A375 (cell line): ENCODE measurements around the gene ALKBH6. TPM values are rescaled to one million over a fixed set of nuclear protein-coding genes. Genes with fewer than 3 reads are reported as not detected.

Source experiments
- total RNA-seq: library from RNA; depleted of rRNA; stranded (reverse); fragments of >200 nt; shearing (Covaris generic); gene quantifications from 2 replicates; pipeline ENCODE4 v1.2.3, GENCODE V29; 2014; rRNA removed

Gene ALKBH6
- 26.7 and 54.3 TPM in 2 replicates for total RNA-seq

GRCh38 chr19:36014012-36014924 lies at the start of gene ALKBH6:
Gene ALKBH6 (minus strand): TSS chr19:36014213. CDS start chr19:36013397, 816 bp downstream.

DNA sequence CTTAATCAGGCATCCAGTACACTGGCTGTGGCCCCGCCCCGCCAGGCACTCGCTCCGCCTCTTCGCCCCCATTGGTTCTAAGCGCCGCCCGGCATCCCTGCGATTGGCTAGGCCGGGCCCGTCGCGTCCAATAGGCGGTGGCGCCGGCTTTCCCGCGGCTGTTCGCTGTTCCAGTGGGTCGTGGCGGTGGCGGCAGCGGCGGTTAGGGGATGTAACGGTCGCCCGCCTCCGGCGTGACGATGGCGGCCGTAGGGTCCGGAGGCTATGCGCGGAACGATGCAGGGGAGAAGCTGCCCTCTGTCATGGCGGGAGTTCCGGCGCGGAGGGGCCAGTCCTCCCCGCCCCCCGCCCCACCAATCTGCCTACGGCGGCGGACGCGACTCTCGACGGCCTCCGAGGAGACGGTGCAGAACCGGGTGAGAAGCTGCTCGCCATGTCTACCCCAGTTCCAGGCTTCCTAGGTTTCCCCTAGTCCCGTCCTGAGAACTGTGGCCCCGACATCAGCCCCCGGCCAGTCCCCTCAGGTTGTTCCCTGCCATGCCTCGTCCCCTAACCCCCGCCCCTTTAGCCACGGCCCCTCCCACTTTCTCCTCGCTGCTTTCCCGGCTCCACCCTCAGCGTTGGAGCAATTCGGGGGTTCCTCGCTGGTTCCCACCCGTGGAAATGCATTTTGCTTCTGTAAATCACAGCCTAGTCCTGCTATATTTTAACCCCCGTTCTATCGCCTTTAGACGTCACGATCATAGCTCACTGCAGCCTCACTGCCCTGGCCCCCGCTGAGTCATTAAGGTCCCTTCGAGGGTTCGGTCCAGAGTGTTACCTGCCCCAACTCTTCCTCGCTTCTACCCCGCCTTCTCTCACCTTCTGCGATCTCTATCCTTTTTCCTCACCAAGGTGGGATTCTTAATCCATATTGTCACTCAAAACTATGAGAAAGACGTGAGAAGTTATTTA lies 41.0 kb upstream of the ALKBH6 start, which contains the start of gene WDR62:
WDR62 (plus strand) TSS at position 165 of the 954 bp plus-strand sequence; CDS start at position 240, 75 bp downstream.

GRCh38 chr19:36054119-36054732 lies 40.2 kb upstream of the ALKBH6 start, which contains the start of gene THAP8:
Gene THAP8 (minus strand): TSS chr19:36054285. CDS start chr19:36054217, 68 bp downstream.

DNA sequence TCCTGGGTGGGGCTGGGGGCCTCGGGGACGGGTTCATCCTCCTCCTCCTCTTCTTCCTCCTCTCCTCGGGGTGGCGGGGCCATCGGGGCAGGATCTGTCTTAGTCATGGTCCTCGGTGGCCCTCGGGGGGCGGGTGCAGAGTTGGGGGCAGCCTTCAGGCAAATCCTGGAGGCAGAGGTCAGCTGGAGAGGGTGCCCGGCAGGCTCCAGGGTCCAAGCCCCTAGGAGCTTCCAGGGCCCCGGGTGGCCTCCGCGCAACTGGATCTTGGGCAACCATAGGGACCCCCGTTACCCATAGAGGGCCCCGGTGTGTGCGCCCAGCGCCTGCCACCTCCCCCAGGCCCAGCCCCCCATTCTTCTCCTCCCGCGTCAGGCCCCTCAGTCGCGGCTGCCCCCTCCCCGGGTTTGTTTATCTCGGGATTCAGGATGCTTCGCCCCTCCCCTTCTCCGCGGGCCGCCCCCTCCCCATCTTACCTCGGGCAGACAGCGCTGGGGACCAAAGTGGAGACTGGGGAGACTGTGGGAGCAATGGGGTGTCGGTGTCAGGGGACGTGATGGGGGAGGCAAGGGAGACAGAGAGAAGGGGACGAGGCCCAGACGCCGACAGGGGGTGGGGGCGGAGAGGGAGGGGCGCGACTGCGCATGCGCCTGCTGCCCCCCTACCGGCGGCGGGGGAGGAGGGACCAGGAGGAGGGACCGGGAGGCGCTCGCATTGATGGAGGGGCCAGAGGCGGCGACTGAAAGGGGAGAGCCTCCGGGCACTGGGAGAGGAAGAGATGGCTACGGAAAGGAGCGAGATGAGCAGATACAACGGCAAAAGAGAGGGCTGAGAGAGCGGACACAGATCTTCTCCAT lies 18.5 kb upstream of the ALKBH6 start, which contains the start of gene CLIP3:
CLIP3 (minus strand) TSS at position 623 of the 854 bp plus-strand sequence; CDS start at position 107, 516 bp downstream.

DNA sequence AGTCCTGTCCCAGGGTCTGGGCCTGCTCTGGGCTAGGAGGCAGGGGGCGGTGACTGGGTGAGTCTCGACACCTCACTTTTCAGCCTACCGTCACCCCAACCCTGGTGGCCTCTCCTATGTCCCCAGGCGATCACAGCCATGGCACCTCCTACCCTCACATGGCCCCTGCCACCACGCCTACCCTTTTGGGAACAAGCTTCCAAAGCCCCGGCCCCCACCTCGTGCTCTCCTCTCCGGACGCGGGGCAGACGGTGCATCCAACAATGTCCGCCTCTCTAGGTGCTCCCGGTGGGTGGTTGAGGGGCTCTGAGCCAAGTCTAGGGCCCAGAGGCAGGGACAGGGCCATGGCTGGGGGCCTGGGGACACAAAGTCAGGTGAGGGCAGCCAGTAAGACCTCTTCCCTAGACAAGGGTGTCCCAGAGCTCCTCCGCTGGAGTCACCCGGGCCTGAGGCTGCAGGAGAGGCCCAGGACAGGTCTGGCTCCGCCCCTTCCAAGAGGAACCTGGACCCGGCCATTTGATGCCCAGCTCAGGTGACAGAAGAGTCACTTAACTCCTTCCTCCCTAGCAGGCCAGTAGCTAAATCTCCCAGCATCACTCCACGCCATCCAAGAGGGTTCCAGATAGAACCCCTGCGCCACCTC lies 5.6 kb downstream of the ALKBH6 start, which contains the start of gene SYNE4:
SYNE4 (minus strand) TSS at position 478 of the 643 bp plus-strand sequence; CDS start at position 346, 132 bp downstream.

GRCh38 chr19:35995048-35995993 lies 18.7 kb downstream of the ALKBH6 start, which contains the start of gene SDHAF1:
Gene SDHAF1 (plus strand): TSS chr19:35995188. CDS start chr19:35995275, 87 bp downstream.

Other genes starting within 250 kb of the ALKBH6 start
- gene ARHGAP33, start 238.6 kb downstream of the ALKBH6 start, total RNA-seq = 3.3 and 9.8 TPM in 2 replicates
- not detected in 2 replicates for gene PRODH2, start 201.4 kb downstream of the ALKBH6 start, total RNA-seq
- not detected in 2 replicates for gene NPHS1, start 161.7 kb downstream of the ALKBH6 start, total RNA-seq
- 0.08 TPM in 1 of 2 replicates, not detected in the other for gene KIRREL2, start 157.3 kb downstream of the ALKBH6 start, total RNA-seq
- gene APLP1, start 145.6 kb downstream of the ALKBH6 start, total RNA-seq = 5.3 and 7.0 TPM in 2 replicates
- gene NFKBID, start 113.7 kb downstream of the ALKBH6 start, total RNA-seq = 4.6 and 9.6 TPM in 2 replicates
- 1.2 TPM in 1 of 2 replicates, not detected in the other for gene HCST, start 111.7 kb downstream of the ALKBH6 start, total RNA-seq
- gene TYROBP, start 105.9 kb downstream of the ALKBH6 start, total RNA-seq = not detected in 2 replicates
- 2.1 TPM in 2 replicates for gene LRFN3, start 77.8 kb downstream of the ALKBH6 start, total RNA-seq
- gene SDHAF1, start 19.0 kb downstream of the ALKBH6 start, total RNA-seq = 33.0 and 39.2 TPM in 2 replicates
- gene SYNE4, start 5.4 kb downstream of the ALKBH6 start, total RNA-seq = 0.19 TPM in 1 of 2 replicates, not detected in the other
- 4.0 and 5.8 TPM in 2 replicates for gene CLIP3, start 18.7 kb upstream of the ALKBH6 start, total RNA-seq
- gene THAP8, start 40.1 kb upstream of the ALKBH6 start, total RNA-seq = 3.1 and 3.2 TPM in 2 replicates
- 11.6 and 12.5 TPM in 2 replicates for gene WDR62, start 40.7 kb upstream of the ALKBH6 start, total RNA-seq
- gene OVOL3, start 96.9 kb upstream of the ALKBH6 start, total RNA-seq = not detected in 2 replicates
- gene POLR2I, start 100.7 kb upstream of the ALKBH6 start, total RNA-seq = 181 and 195 TPM in 2 replicates
- gene TBCB, start 101.3 kb upstream of the ALKBH6 start, total RNA-seq = 309 and 326 TPM in 2 replicates
- gene CAPNS1, start 125.9 kb upstream of the ALKBH6 start, total RNA-seq = 358 and 397 TPM in 2 replicates
- not detected in 2 replicates for gene COX7A1, start 138.2 kb upstream of the ALKBH6 start, total RNA-seq
- 2.3 and 2.8 TPM in 2 replicates for gene ZNF565, start 200.5 kb upstream of the ALKBH6 start, total RNA-seq
- gene ZNF146, start 200.9 kb upstream of the ALKBH6 start, total RNA-seq = 84.9 and 94.3 TPM in 2 replicates